ENCODE measurements around the gene NRBP1. TPM values are rescaled to one million over a fixed set of nuclear protein-coding genes. Genes with fewer than 3 reads are reported as not detected.

The NRBP1 gene
- total and polyA plus RNA-seq, 9 of the 15 experiments (the other 6 are each of a cell fraction or from before 2014, with no cell fraction given) = 2.9 to 84.5 (median 36.9) TPM

DNA sequence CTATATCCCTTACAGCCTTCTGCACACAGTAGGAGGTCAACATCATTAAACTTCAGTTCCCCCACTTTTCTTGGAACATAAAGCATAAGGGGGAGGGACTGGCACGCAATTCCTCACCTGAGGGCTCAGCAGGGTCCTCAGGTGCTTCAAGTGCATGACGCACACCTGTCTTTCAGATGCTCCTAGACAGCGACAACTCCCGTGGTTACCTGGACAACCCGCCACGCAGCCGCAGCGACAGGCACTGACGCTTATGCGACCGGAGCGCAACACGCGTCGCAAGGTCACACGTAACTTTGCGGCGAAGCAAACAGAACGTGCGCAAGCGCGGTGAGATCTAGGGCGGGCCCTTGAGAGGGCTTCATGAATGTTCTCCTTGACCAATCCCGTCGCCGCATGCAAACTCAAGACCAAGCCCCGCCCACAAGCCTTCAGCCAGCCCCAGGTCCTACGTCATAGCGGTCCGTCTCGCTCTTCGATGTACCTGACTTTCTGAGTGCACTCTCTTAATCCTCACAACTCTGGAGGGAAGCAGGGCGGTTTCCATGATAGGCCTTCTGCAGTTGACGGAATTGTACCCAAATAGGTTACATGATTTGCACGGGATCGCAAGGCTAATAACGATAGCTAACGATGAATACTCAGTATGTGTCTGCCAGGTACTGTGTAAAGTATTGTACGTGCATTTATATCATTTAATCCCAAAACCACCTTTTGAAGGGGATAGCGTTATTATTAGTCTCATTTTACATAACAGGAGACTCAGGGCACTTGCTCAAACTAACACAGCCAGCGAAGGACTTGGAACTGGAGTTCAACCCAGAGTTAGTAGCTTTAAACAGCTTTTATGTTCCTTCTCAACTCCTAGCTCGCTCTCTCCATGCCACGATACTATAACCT lies 61.3 kb downstream of the NRBP1 start, which contains the start of gene IFT172 (continued):
- TF ChIP-seq, protein P1, sequence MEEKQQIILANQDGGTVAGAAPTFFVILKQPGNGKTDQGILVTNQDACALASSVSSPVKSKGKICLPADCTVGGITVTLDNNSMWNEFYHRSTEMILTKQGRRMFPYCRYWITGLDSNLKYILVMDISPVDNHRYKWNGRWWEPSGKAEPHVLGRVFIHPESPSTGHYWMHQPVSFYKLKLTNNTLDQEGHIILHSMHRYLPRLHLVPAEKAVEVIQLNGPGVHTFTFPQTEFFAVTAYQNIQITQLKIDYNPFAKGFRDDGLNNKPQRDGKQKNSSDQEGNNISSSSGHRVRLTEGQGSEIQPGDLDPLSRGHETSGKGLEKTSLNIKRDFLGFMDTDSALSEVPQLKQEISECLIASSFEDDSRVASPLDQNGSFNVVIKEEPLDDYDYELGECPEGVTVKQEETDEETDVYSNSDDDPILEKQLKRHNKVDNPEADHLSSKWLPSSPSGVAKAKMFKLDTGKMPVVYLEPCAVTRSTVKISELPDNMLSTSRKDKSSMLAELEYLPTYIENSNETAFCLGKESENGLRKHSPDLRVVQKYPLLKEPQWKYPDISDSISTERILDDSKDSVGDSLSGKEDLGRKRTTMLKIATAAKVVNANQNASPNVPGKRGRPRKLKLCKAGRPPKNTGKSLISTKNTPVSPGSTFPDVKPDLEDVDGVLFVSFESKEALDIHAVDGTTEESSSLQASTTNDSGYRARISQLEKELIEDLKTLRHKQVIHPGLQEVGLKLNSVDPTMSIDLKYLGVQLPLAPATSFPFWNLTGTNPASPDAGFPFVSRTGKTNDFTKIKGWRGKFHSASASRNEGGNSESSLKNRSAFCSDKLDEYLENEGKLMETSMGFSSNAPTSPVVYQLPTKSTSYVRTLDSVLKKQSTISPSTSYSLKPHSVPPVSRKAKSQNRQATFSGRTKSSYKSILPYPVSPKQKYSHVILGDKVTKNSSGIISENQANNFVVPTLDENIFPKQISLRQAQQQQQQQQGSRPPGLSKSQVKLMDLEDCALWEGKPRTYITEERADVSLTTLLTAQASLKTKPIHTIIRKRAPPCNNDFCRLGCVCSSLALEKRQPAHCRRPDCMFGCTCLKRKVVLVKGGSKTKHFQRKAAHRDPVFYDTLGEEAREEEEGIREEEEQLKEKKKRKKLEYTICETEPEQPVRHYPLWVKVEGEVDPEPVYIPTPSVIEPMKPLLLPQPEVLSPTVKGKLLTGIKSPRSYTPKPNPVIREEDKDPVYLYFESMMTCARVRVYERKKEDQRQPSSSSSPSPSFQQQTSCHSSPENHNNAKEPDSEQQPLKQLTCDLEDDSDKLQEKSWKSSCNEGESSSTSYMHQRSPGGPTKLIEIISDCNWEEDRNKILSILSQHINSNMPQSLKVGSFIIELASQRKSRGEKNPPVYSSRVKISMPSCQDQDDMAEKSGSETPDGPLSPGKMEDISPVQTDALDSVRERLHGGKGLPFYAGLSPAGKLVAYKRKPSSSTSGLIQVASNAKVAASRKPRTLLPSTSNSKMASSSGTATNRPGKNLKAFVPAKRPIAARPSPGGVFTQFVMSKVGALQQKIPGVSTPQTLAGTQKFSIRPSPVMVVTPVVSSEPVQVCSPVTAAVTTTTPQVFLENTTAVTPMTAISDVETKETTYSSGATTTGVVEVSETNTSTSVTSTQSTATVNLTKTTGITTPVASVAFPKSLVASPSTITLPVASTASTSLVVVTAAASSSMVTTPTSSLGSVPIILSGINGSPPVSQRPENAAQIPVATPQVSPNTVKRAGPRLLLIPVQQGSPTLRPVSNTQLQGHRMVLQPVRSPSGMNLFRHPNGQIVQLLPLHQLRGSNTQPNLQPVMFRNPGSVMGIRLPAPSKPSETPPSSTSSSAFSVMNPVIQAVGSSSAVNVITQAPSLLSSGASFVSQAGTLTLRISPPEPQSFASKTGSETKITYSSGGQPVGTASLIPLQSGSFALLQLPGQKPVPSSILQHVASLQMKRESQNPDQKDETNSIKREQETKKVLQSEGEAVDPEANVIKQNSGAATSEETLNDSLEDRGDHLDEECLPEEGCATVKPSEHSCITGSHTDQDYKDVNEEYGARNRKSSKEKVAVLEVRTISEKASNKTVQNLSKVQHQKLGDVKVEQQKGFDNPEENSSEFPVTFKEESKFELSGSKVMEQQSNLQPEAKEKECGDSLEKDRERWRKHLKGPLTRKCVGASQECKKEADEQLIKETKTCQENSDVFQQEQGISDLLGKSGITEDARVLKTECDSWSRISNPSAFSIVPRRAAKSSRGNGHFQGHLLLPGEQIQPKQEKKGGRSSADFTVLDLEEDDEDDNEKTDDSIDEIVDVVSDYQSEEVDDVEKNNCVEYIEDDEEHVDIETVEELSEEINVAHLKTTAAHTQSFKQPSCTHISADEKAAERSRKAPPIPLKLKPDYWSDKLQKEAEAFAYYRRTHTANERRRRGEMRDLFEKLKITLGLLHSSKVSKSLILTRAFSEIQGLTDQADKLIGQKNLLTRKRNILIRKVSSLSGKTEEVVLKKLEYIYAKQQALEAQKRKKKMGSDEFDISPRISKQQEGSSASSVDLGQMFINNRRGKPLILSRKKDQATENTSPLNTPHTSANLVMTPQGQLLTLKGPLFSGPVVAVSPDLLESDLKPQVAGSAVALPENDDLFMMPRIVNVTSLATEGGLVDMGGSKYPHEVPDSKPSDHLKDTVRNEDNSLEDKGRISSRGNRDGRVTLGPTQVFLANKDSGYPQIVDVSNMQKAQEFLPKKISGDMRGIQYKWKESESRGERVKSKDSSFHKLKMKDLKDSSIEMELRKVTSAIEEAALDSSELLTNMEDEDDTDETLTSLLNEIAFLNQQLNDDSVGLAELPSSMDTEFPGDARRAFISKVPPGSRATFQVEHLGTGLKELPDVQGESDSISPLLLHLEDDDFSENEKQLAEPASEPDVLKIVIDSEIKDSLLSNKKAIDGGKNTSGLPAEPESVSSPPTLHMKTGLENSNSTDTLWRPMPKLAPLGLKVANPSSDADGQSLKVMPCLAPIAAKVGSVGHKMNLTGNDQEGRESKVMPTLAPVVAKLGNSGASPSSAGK (IDR thresholded peaks at IDR 0.05) = no peak
- TF ChIP-seq SRF (CRISPR knock-in tag; IDR thresholded peaks at IDR 0.05) = peak in 1 of 2 experiments; percentile 80; a peak in 1 of 4 replicates
- peak; percentile 77 for TF ChIP-seq CHD2 (IDR thresholded peaks at IDR 0.05; ENCODE audit: low read depth, low read length)
- peak in 1 of 2 experiments; percentile 30; a peak in 2 of 4 replicates for TF ChIP-seq RAD21 (CRISPR knock-in tag; conservative IDR thresholded peaks at IDR 0.05 in 1 of 2, IDR thresholded peaks at IDR 0.05 in 1 of 2)
- TF ChIP-seq SMARCA4 (IDR thresholded peaks at IDR 0.05) = no peak
- peak; percentile 9 to 30; a peak in 2 of 4 replicates for TF ChIP-seq SIX5 (IDR thresholded peaks at IDR 0.05; ENCODE audit: borderline replicate concordance in 1 of 2, insufficient read depth in 1 of 2, low read depth in 1 of 2, low read length in 2 of 2)
- TF ChIP-seq, protein P2, sequence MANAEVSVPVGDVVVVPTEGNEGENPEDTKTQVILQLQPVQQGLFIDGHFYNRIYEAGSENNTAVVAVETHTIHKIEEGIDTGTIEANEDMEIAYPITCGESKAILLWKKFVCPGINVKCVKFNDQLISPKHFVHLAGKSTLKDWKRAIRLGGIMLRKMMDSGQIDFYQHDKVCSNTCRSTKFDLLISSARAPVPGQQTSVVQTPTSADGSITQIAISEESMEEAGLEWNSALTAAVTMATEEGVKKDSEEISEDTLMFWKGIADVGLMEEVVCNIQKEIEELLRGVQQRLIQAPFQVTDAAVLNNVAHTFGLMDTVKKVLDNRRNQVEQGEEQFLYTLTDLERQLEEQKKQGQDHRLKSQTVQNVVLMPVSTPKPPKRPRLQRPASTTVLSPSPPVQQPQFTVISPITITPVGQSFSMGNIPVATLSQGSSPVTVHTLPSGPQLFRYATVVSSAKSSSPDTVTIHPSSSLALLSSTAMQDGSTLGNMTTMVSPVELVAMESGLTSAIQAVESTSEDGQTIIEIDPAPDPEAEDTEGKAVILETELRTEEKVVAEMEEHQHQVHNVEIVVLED (CRISPR knock-in tag; IDR thresholded peaks at IDR 0.05) = peak; percentile 96
- TF ChIP-seq, protein P3, sequence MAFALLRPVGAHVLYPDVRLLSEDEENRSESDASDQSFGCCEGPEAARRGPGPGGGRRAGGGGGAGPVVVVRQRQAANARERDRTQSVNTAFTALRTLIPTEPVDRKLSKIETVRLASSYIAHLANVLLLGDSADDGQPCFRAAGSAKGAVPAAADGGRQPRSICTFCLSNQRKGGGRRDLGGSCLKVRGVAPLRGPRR (CRISPR knock-in tag; IDR thresholded peaks at IDR 0.05) = no peak
- no peak for TF ChIP-seq MAFG (tag; conservative IDR thresholded peaks at IDR 0.05)
- TF ChIP-seq NFATC3 (IDR thresholded peaks at IDR 0.05) = no peak
- peak; percentile 86 for TF ChIP-seq NR2C2 (CRISPR knock-in tag; IDR thresholded peaks at IDR 0.05)
- TF ChIP-seq NR2C2 (tag; IDR thresholded peaks at IDR 0.05) = peak; percentile 95
- TF ChIP-seq ZFX (CRISPR knock-in tag; IDR thresholded peaks at IDR 0.05) = peak; percentile 77

Measured in K562 (cell line).